Adrenal gland (tissue), 5 donors: ENCODE measurements around the gene WDHD1.

Experiments
- CTCF ChIP-seq, 6 experiments: fragments of 450-650 bp in 4 of 6; fragments of 200-600 bp in 2 of 6; sonication (generic) in 1 of 6; IDR thresholded peaks; 1 replicate in 5 of 6; 2 replicates in 1 of 6; pipeline versions ENCODE4 v1.5.1 to v1.8.0; 2016 to 2021; ENCODE audit warnings: antibody characterized with exemption in 6 of 6, mild to moderate bottlenecking in 2 of 6, moderate library complexity in 1 of 6
- POLR2A ChIP-seq, 2 donors: fragments of 450-650 bp; IDR thresholded peaks; one replicate each; pipeline ENCODE4 v1.6.1; 2017; ENCODE audit warnings: antibody characterized with exemption in 2 of 2, mild to moderate bottlenecking in 2 of 2, moderate library complexity in 1 of 2
- donor health status: DM: no; HTN: no; CAD: no.

GRCh38 chr14:55028066-55028465 lies 1.2 kb upstream of the WDHD1 start:
- TF ChIP-seq POLR2A (IDR thresholded peaks at IDR 0.05) = no peak
- TF ChIP-seq CTCF (IDR thresholded peaks at IDR 0.05) = no peak
